GM10266 (cell line): ENCODE measurements around the gene C1orf226.
"Not testable (repeated sequence)": the region's sequence is repeated elsewhere in the genome, so short reads cannot be mapped to it uniquely, and the experiment has no call there.

ENCODE experiments used
- DNase-seq: peaks from one replicate; pipeline ENCODE4 v3.0.0; 2012; ENCODE audit errors: extremely low spot score
- CTCF ChIP-seq: IDR thresholded peaks from 2 replicates; pipeline ENCODE4 v1.5.1; 2012; ENCODE audit warnings: mild to moderate bottlenecking, low read depth; ENCODE audit not compliant: control insufficient read depth, insufficient read depth; ENCODE audit errors: missing control alignments

Gene C1orf226

GRCh38 chr1:162422662-162423375 is 41.3 kb downstream of the C1orf226 start:
- DNase-seq: no peak
- TF ChIP-seq CTCF: no peak

- no peak for DNase-seq
- no peak for TF ChIP-seq CTCF
Observed at GRCh38 chr1:162430583-162430982, 49.1 kb downstream of the C1orf226 start.

- not testable (repeated sequence) for DNase-seq
Observed at GRCh38 chr1:162432977-162433713, 51.6 kb downstream of the C1orf226 start.
